HEK293 (cell line): ENCODE data around the gene POFUT2.

ENCODE experiments used
- CTCF ChIA-PET: fragments of 350-600 bp; formaldehyde crosslinking; extraction: SDS; loops from one replicate; lab custom pipeline; 2021; ENCODE audit warnings: antibody characterized with exemption; lab: Yijun Ruan, JAX
- POLR2A ChIA-PET: fragments of 300-600 bp; formaldehyde crosslinking; extraction: SDS; loops from one replicate; lab custom pipeline; 2020; ENCODE audit warnings: antibody characterized with exemption, inconsistent platforms; lab: Yijun Ruan, JAX
- H3K27ac ChIP-seq: fragments of 200-500 bp; sonication (Bioruptor generic); 2 replicates; pipeline ENCODE4 v1.5.1; 2014; ENCODE audit warnings: low read depth, low read length, control low read depth, inconsistent platforms; ENCODE audit errors: extremely low read depth
- H3K36me3 ChIP-seq, 2 experiments: fragments of 200-500 bp in 1 of 2; sonication (Bioruptor generic) in 1 of 2; 1 replicate in 1 of 2; 2 replicates in 1 of 2; pipeline ENCODE4 v1.5.1; 2014 to 2017; ENCODE audit warnings: inconsistent platforms in 2 of 2, low read length in 2 of 2; ENCODE audit not compliant: control insufficient read depth in 2 of 2, insufficient read depth in 1 of 2
- H3K4me1 ChIP-seq: fragments of 200-500 bp; sonication (Bioruptor generic); 2 replicates; pipeline ENCODE4 v1.5.1; 2014; ENCODE audit warnings: mild to moderate bottlenecking, low read length, inconsistent platforms; ENCODE audit not compliant: control insufficient read depth, insufficient read depth
- H3K4me3 ChIP-seq: 2 replicates; pipeline ENCODE4 v1.5.1; 2011; ENCODE audit warnings: low read depth, mild to moderate bottlenecking, control low read depth, low read length, moderate library complexity
- H3K9me3 ChIP-seq: fragments of 200-500 bp; sonication (Bioruptor generic); 2 replicates; pipeline ENCODE4 v1.5.1; 2014; ENCODE audit warnings: low read depth, low read length, inconsistent platforms; ENCODE audit not compliant: control insufficient read depth, insufficient read depth
- EGR2 ChIP-seq: fragments of 450-650 bp; formaldehyde crosslinking; IDR thresholded peaks from 2 replicates; pipeline ENCODE4 v1.5.1; 2016; ENCODE audit warnings: low read depth, missing biosample characterization, missing genetic modification characterization
- GLIS1 ChIP-seq: fragments of 450-650 bp; formaldehyde crosslinking; IDR thresholded peaks from 2 replicates; pipeline ENCODE4 v1.5.1; 2016; ENCODE audit warnings: missing biosample characterization, missing genetic modification characterization
- HOXC10 ChIP-seq: sonication (generic); formaldehyde crosslinking; IDR thresholded peaks from 2 replicates; pipeline ENCODE4 v1.8.1; 2023; ENCODE audit warnings: mild to moderate bottlenecking, missing genetic modification reagents
- YY1 ChIP-seq: fragments of 450-650 bp; formaldehyde crosslinking; IDR thresholded peaks from 2 replicates; pipeline ENCODE4 v1.5.1; 2018; ENCODE audit warnings: missing biosample characterization, missing genetic modification characterization
- ZNF311 ChIP-seq: fragments of 450-650 bp; formaldehyde crosslinking; IDR thresholded peaks from 2 replicates; pipeline ENCODE4 v1.5.1; 2017; ENCODE audit warnings: missing biosample characterization, missing genetic modification characterization, borderline replicate concordance
- ZNF558 ChIP-seq: fragments of 450-650 bp; formaldehyde crosslinking; IDR thresholded peaks from 2 replicates; pipeline ENCODE4 v1.5.1; 2016; ENCODE audit warnings: missing biosample characterization, missing genetic modification characterization
- ZNF571 ChIP-seq: fragments of 450-650 bp; formaldehyde crosslinking; IDR thresholded peaks from 2 replicates; pipeline ENCODE4 v1.5.0; 2017; ENCODE audit warnings: missing biosample characterization, missing genetic modification characterization
- ZNF658 ChIP-seq: fragments of 450-650 bp; formaldehyde crosslinking; IDR thresholded peaks from 2 replicates; pipeline ENCODE4; 2016; ENCODE audit warnings: missing biosample characterization, missing genetic modification characterization
- ZNF664 ChIP-seq: fragments of 450-650 bp; formaldehyde crosslinking; IDR thresholded peaks from 2 replicates; pipeline ENCODE4 v1.5.1; 2016; ENCODE audit warnings: missing biosample characterization, missing genetic modification characterization
- ZNF747 ChIP-seq: fragments of 450-650 bp; formaldehyde crosslinking; IDR thresholded peaks from 2 replicates; pipeline ENCODE4 v1.5.1; 2016; ENCODE audit warnings: missing biosample characterization, missing genetic modification characterization
- TF ChIP-seq, protein P1 (sequence below): fragments of 450-650 bp; formaldehyde crosslinking; IDR thresholded peaks from 2 replicates; pipeline ENCODE4 v1.5.0; 2017; ENCODE audit warnings: missing biosample characterization, missing genetic modification characterization, borderline replicate concordance
- TF ChIP-seq, protein P2 (sequence below): fragments of 450-650 bp; formaldehyde crosslinking; IDR thresholded peaks from 2 replicates; pipeline ENCODE4 v1.5.1; 2017; ENCODE audit warnings: missing biosample characterization, missing genetic modification characterization

POFUT2 gene

DNA sequence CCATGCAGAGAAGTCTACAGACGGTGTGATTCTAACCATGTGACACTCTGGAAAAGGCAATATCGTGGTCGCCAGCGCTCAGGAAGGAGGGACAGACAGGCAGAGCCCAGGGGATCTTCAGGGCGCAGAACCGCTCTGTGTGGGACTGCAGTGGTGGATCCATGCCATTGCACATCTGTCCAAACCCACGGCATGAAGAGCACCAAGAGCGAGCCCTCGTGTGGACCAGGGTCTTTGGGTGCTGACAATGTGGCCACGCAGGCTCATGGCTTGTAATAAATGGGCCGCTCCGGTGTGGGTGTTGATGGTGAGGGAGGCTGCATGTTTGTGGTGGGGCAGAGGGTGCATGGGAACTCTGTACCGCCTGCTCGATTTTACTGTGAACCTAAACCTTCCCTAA is 25.3 kb upstream of the POFUT2 start:
- Histone ChIP-seq H3K9me3 (no peaks in the 10 kb centered on the region), H3K4me1 (no peaks in the 10 kb centered on the region), H3K36me3 (peaks cover 0 to 2% of the 10 kb centered on the region in 2 experiments; a peak in 1 of 3 replicates), H3K27ac (no peak overlapping the region), H3K4me3 (no peak overlapping the region)
- POLR2A ChIA-PET, result no interaction called here
- TF ChIP-seq ZNF747 (tag by site-specific recombination), result no peak
- TF ChIP-seq, all 188 proteins: peak for 0
- CTCF ChIA-PET, result interaction anchor here (0.7 kb wide), 1 partner anchor 16 kb away, joined by 3 read pairs; no protein-coding TSS in a partner anchor

DNA sequence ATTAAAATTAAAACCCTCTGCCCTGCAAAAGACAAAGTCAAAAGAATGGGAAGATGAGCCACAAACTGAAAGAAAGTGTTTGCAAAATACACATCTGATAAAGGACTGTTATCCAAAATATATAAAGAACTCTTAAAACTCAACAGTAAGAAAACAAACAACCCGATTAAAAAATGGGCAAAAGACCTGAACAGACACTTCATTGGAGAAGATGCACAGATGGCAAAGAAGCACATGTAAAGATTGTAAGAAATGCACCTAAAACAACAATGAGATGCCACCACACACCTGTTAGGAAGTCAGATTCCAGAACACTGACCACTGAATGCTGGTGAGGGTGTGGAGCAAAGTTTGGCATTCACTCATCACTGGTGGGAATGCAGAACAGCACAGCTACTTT is 24.6 kb upstream of the POFUT2 start:
- no peak for TF ChIP-seq ZNF747 (tag by site-specific recombination)
- no peak for TF ChIP-seq HOXC10 (CRISPR knock-in tag)
- no peak for TF ChIP-seq ZNF664 (tag by site-specific recombination)
- TF ChIP-seq ZNF311 (tag by site-specific recombination), result no peak
- TF ChIP-seq ZNF571, result no peak
- TF ChIP-seq, protein P1, sequence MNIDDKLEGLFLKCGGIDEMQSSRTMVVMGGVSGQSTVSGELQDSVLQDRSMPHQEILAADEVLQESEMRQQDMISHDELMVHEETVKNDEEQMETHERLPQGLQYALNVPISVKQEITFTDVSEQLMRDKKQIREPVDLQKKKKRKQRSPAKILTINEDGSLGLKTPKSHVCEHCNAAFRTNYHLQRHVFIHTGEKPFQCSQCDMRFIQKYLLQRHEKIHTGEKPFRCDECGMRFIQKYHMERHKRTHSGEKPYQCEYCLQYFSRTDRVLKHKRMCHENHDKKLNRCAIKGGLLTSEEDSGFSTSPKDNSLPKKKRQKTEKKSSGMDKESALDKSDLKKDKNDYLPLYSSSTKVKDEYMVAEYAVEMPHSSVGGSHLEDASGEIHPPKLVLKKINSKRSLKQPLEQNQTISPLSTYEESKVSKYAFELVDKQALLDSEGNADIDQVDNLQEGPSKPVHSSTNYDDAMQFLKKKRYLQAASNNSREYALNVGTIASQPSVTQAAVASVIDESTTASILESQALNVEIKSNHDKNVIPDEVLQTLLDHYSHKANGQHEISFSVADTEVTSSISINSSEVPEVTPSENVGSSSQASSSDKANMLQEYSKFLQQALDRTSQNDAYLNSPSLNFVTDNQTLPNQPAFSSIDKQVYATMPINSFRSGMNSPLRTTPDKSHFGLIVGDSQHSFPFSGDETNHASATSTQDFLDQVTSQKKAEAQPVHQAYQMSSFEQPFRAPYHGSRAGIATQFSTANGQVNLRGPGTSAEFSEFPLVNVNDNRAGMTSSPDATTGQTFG (tag by site-specific recombination), result no peak
- no peak for TF ChIP-seq ZNF658 (tag by site-specific recombination)
- TF ChIP-seq YY1, result no peak
- POLR2A ChIA-PET, result no interaction called here
- no peaks in the 10 kb centered on the region for H3K9me3 ChIP-seq
- H3K36me3 ChIP-seq, result peaks cover 0 to 2% of the 10 kb centered on the region in 2 experiments; a peak in 1 of 3 replicates
- no peak overlapping the region for H3K27ac ChIP-seq
- no peaks in the 10 kb centered on the region for H3K4me1 ChIP-seq
- CTCF ChIA-PET, result interaction anchor here (0.7 kb wide), 1 partner anchor 15 kb away, joined by 3 read pairs; no protein-coding TSS in a partner anchor
- no peak overlapping the region for H3K4me3 ChIP-seq

DNA sequence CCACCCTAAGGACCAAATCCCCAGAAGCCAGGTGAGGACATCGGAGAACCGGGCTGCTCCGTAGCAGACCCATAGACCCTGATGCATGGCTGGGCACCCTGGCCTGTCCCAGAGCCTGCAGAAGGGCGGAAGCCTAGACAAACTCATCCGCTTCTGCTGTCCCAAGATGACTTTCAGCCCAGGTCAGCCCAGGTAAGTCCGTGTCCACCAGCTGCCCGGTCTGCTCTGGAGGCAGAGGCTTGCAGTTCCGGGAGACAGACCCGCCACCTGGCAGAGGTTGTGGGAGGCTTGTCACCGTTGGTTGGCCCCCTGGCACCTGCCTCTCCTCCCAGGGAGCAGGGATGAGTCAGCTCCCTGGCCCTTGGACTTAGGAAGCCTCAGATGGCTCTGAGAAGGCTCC is 22.8 kb upstream of the POFUT2 start:
- Histone ChIP-seq H3K4me1 (no peaks in the 10 kb centered on the region), H3K27ac (no peak overlapping the region)
- POLR2A ChIA-PET, result no interaction called here
- TF ChIP-seq GLIS1 (tag by site-specific recombination), result 0 out of 2 replicates have a peak, but pooled peaks have one; percentile 25
- TF ChIP-seq EGR2 (tag by site-specific recombination), result no peak
- TF ChIP-seq, all 188 proteins: peak for 1
- Histone ChIP-seq H3K4me3 (no peak overlapping the region), H3K9me3 (no peaks in the 10 kb centered on the region), H3K36me3 (peaks cover 0 to 2% of the 10 kb centered on the region in 2 experiments; a peak in 1 of 3 replicates)
- CTCF ChIA-PET, result interaction anchor here (0.5 to 1.0 kb wide), 3 partner anchors 110 to 129 kb away, joined by 3 read pairs; no protein-coding TSS in a partner anchor

DNA sequence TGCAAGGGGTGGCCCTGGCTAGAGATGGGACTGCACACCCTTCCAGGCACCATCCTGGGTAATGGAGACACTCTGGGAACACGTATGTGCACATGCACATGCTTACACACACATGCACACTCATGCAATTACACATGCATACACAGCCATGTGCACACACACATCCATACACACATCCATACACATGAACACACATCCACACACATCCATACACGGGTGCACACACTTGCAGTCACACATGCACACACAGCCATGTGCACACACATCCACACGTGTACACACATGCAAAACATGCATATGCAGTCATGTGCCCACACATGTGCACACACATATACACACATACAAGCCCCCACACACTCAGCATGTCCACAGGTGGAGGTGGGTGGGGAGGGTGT is 22.3 kb upstream of the POFUT2 start:
- TF ChIP-seq ZNF558 (tag by site-specific recombination), result no peak
- TF ChIP-seq, protein P2, sequence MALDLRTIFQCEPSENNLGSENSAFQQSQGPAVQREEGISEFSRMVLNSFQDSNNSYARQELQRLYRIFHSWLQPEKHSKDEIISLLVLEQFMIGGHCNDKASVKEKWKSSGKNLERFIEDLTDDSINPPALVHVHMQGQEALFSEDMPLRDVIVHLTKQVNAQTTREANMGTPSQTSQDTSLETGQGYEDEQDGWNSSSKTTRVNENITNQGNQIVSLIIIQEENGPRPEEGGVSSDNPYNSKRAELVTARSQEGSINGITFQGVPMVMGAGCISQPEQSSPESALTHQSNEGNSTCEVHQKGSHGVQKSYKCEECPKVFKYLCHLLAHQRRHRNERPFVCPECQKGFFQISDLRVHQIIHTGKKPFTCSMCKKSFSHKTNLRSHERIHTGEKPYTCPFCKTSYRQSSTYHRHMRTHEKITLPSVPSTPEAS (tag by site-specific recombination), result peak; percentile 97
- ChIA-PET POLR2A (no interaction called here), CTCF (interaction anchor here (0.5 to 1.1 kb wide), 6 partner anchors 15 to 212 kb away, joined by 3 to 5 read pairs (median 3); no protein-coding TSS in a partner anchor)
- no peaks in the 10 kb centered on the region for H3K4me1 ChIP-seq
- H3K27ac ChIP-seq, result no peak overlapping the region
- H3K4me3 ChIP-seq, result no peak overlapping the region
- H3K36me3 ChIP-seq, result peaks cover 0 to 2% of the 10 kb centered on the region in 2 experiments; a peak in 1 of 3 replicates
- H3K9me3 ChIP-seq, result no peaks in the 10 kb centered on the region
